ENCODE measurements around the gene TRMT2B. TPM values are rescaled to one million over a fixed set of nuclear protein-coding genes. Genes with fewer than 3 reads are reported as not detected.

The TRMT2B gene
- total RNA-seq, 1 donor from 2014 or later: 10.3 TPM

DNA sequence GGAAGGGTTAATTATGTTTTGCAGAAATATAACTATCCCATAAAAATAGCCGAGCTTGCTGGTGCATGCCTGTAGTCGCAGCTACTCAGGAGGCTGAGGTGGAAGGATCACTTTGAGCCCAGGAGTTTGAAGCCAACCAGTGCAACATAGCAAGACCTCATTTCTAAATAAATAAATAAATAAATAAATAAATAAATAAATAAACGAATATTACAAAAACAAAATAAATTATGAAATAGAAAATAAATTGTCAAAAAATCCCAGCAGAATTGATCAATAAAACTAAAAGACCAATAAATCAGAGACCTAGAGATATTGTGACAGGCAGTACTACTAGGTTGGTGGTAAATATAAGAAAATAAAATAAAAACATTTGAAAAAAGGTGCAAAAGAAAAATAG is 89.1 kb downstream of the TRMT2B start:
- Histone ChIP-seq H3K4me1 (no peaks in the 10 kb centered on the region), H3K9me3 (no peaks in the 10 kb centered on the region), H3K27ac (no peak overlapping the region), H3K27me3 (no peaks in the 10 kb centered on the region), H3K4me3 (no peak overlapping the region), H3K36me3 (no peaks in the 10 kb centered on the region)
- DNase-seq (ENCODE audit: extremely low spot score in 2 of 2): no peak
- intact Hi-C loops (cut with DNase I): no loop called here
- TF ChIP-seq POLR2A (IDR thresholded peaks at IDR 0.05) (no peak), POLR2AphosphoS5 (IDR thresholded peaks at IDR 0.05; ENCODE audit: insufficient read depth in 1 of 2, low read depth in 1 of 2) (no peak)
- TF ChIP-seq, protein P1, sequence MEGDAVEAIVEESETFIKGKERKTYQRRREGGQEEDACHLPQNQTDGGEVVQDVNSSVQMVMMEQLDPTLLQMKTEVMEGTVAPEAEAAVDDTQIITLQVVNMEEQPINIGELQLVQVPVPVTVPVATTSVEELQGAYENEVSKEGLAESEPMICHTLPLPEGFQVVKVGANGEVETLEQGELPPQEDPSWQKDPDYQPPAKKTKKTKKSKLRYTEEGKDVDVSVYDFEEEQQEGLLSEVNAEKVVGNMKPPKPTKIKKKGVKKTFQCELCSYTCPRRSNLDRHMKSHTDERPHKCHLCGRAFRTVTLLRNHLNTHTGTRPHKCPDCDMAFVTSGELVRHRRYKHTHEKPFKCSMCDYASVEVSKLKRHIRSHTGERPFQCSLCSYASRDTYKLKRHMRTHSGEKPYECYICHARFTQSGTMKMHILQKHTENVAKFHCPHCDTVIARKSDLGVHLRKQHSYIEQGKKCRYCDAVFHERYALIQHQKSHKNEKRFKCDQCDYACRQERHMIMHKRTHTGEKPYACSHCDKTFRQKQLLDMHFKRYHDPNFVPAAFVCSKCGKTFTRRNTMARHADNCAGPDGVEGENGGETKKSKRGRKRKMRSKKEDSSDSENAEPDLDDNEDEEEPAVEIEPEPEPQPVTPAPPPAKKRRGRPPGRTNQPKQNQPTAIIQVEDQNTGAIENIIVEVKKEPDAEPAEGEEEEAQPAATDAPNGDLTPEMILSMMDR (IDR thresholded peaks at IDR 0.05): no peak

Other genes with a start within 250 kb of the TRMT2B start
- gene CSTF2, start 231.7 kb downstream of the TRMT2B start, total RNA-seq: 9.3 TPM
- not detected for gene NOX1, start 177.8 kb downstream of the TRMT2B start, total RNA-seq
- 0.74 TPM for gene XKRX, start 123.2 kb downstream of the TRMT2B start, total RNA-seq
- not detected for gene ARL13A, start 82.4 kb downstream of the TRMT2B start, total RNA-seq
- 5.4 TPM for gene TMEM35A, start 26.8 kb upstream of the TRMT2B start, total RNA-seq
- 1.2 TPM for gene CENPI, start 46.1 kb upstream of the TRMT2B start, total RNA-seq
- gene DRP2, start 167.7 kb upstream of the TRMT2B start, total RNA-seq: 1.5 TPM
- gene TAF7L, start 239.2 kb upstream of the TRMT2B start, total RNA-seq: 2.5 TPM

All from vagina (tissue), 2 donors.